ENCODE results near the gene VCL.

DNA sequence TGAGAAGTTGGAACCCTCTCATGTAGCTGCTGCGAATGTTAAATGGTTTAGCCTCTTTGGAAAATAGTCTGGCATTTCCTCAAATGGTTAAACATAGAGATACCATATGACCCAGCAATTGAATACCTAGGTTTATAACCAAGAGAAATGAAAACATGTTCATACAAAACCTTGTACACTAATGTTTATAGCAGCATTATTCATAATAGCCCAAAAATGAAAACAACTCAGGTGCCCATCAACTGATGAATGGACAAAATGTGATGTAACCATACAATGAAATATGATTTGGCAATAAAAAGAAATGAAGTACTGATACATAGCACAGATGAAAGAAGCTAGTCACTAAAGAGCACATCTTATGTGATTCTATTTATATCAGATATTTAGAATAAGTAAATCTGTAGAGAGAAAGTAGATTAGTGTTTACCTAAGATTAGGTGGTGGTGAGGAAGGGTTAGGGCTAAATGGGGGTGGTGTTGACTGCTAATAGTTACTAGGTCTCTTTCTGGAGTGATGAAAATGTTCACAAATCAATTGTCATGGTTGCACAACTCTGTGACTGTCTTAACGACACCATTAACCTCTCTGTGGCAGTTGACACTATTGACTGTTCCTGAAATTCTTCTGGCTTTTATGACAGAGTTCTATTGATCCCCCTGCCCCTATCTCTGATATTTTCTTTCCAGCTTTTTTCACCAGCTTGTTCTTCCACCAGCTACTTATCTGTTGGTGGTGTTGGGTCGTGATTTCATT is 35.2 kb downstream of the VCL start:
- TF ChIP-seq, protein P1, sequence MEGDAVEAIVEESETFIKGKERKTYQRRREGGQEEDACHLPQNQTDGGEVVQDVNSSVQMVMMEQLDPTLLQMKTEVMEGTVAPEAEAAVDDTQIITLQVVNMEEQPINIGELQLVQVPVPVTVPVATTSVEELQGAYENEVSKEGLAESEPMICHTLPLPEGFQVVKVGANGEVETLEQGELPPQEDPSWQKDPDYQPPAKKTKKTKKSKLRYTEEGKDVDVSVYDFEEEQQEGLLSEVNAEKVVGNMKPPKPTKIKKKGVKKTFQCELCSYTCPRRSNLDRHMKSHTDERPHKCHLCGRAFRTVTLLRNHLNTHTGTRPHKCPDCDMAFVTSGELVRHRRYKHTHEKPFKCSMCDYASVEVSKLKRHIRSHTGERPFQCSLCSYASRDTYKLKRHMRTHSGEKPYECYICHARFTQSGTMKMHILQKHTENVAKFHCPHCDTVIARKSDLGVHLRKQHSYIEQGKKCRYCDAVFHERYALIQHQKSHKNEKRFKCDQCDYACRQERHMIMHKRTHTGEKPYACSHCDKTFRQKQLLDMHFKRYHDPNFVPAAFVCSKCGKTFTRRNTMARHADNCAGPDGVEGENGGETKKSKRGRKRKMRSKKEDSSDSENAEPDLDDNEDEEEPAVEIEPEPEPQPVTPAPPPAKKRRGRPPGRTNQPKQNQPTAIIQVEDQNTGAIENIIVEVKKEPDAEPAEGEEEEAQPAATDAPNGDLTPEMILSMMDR (IDR thresholded peaks at IDR 0.05), result no peak
- TF ChIP-seq POLR2A (IDR thresholded peaks at IDR 0.05), result no peak
